HEK293 (cell line): ENCODE results near the gene BIN1.

Experiments used
- CTCF ChIA-PET: fragments of 350-600 bp; formaldehyde crosslinking; extraction: SDS; loops from one replicate; lab custom pipeline; 2021; ENCODE audit warnings: antibody characterized with exemption; lab: Yijun Ruan, JAX
- POLR2A ChIA-PET: fragments of 300-600 bp; formaldehyde crosslinking; extraction: SDS; loops from one replicate; lab custom pipeline; 2020; ENCODE audit warnings: antibody characterized with exemption, inconsistent platforms; lab: Yijun Ruan, JAX
- H3K27ac ChIP-seq: fragments of 200-500 bp; sonication (Bioruptor generic); 2 replicates; pipeline ENCODE4 v1.5.1; 2014; ENCODE audit warnings: low read depth, low read length, control low read depth, inconsistent platforms; ENCODE audit errors: extremely low read depth
- H3K36me3 ChIP-seq, 2 experiments: fragments of 200-500 bp in 1 of 2; sonication (Bioruptor generic) in 1 of 2; 1 replicate in 1 of 2; 2 replicates in 1 of 2; pipeline ENCODE4 v1.5.1; 2014 to 2017; ENCODE audit warnings: inconsistent platforms in 2 of 2, low read length in 2 of 2; ENCODE audit not compliant: control insufficient read depth in 2 of 2, insufficient read depth in 1 of 2
- H3K4me1 ChIP-seq: fragments of 200-500 bp; sonication (Bioruptor generic); 2 replicates; pipeline ENCODE4 v1.5.1; 2014; ENCODE audit warnings: mild to moderate bottlenecking, low read length, inconsistent platforms; ENCODE audit not compliant: control insufficient read depth, insufficient read depth
- H3K4me3 ChIP-seq: 2 replicates; pipeline ENCODE4 v1.5.1; 2011; ENCODE audit warnings: low read depth, mild to moderate bottlenecking, control low read depth, low read length, moderate library complexity
- H3K9me3 ChIP-seq: fragments of 200-500 bp; sonication (Bioruptor generic); 2 replicates; pipeline ENCODE4 v1.5.1; 2014; ENCODE audit warnings: low read depth, low read length, inconsistent platforms; ENCODE audit not compliant: control insufficient read depth, insufficient read depth
- AEBP2 ChIP-seq: fragments of 450-650 bp; formaldehyde crosslinking; IDR thresholded peaks from 2 replicates; pipeline ENCODE4 v1.5.1; 2016; ENCODE audit warnings: missing biosample characterization, missing genetic modification characterization, borderline replicate concordance
- FEZF1 ChIP-seq: fragments of 450-650 bp; formaldehyde crosslinking; IDR thresholded peaks from 2 replicates; pipeline ENCODE4 v1.5.1; 2016; ENCODE audit warnings: missing biosample characterization, missing genetic modification characterization
- GLI4 ChIP-seq: fragments of 450-650 bp; formaldehyde crosslinking; IDR thresholded peaks from 2 replicates; pipeline ENCODE4 v1.5.1; 2016; ENCODE audit warnings: missing biosample characterization, missing genetic modification characterization
- PRDM1 ChIP-seq: fragments of 450-650 bp; formaldehyde crosslinking; IDR thresholded peaks from 2 replicates; pipeline ENCODE4; 2016; ENCODE audit warnings: missing biosample characterization, missing genetic modification characterization
- REST ChIP-seq: fragments of 450-650 bp; formaldehyde crosslinking; IDR thresholded peaks from 2 replicates; pipeline ENCODE4 v1.5.1; 2016; ENCODE audit warnings: missing biosample characterization, missing genetic modification characterization
- TRIM28 ChIP-seq: IDR thresholded peaks from 2 replicates; pipeline ENCODE4 v1.6.1; 2011; ENCODE audit warnings: low read length, control low read depth, borderline replicate concordance
- ZFP69B ChIP-seq: fragments of 450-650 bp; formaldehyde crosslinking; IDR thresholded peaks from 2 replicates; pipeline ENCODE4 v1.5.1; 2016; ENCODE audit warnings: missing biosample characterization, missing genetic modification characterization
- ZNF132 ChIP-seq: fragments of 450-650 bp; formaldehyde crosslinking; IDR thresholded peaks from 2 replicates; pipeline ENCODE4 v1.5.1; 2017; ENCODE audit warnings: missing biosample characterization, missing genetic modification characterization, borderline replicate concordance
- ZNF140 ChIP-seq: fragments of 450-650 bp; formaldehyde crosslinking; IDR thresholded peaks from 2 replicates; pipeline ENCODE4 v1.5.1; 2016; ENCODE audit warnings: missing biosample characterization, missing genetic modification characterization
- ZNF23 ChIP-seq: fragments of 450-650 bp; formaldehyde crosslinking; IDR thresholded peaks from 2 replicates; pipeline ENCODE4 v1.5.1; 2016; ENCODE audit warnings: missing biosample characterization, missing genetic modification characterization, borderline replicate concordance
- ZNF280D ChIP-seq: fragments of 450-650 bp; formaldehyde crosslinking; IDR thresholded peaks from 2 replicates; pipeline ENCODE4 v1.5.1; 2016; ENCODE audit warnings: missing biosample characterization, missing genetic modification characterization
- ZNF354C ChIP-seq: fragments of 450-650 bp; formaldehyde crosslinking; IDR thresholded peaks from 2 replicates; pipeline ENCODE4 v1.5.1; 2016; ENCODE audit warnings: missing biosample characterization, missing genetic modification characterization, low read depth, borderline replicate concordance
- ZNF530 ChIP-seq: fragments of 450-650 bp; formaldehyde crosslinking; IDR thresholded peaks from 2 replicates; pipeline ENCODE4 v1.5.1; 2016; ENCODE audit warnings: low read depth, missing biosample characterization, missing genetic modification characterization
- ZNF558 ChIP-seq: fragments of 450-650 bp; formaldehyde crosslinking; IDR thresholded peaks from 2 replicates; pipeline ENCODE4 v1.5.1; 2016; ENCODE audit warnings: missing biosample characterization, missing genetic modification characterization
- ZNF654 ChIP-seq: fragments of 450-650 bp; formaldehyde crosslinking; IDR thresholded peaks from 2 replicates; pipeline ENCODE4 v1.5.1; 2016; ENCODE audit warnings: low read depth, missing biosample characterization, missing genetic modification characterization
- ZNF707 ChIP-seq: fragments of 450-650 bp; formaldehyde crosslinking; IDR thresholded peaks from 2 replicates; pipeline ENCODE4 v1.5.1; 2016; ENCODE audit warnings: missing biosample characterization, missing genetic modification characterization
- ZNF776 ChIP-seq: fragments of 450-650 bp; formaldehyde crosslinking; IDR thresholded peaks from 2 replicates; pipeline ENCODE4 v1.5.0; 2017; ENCODE audit warnings: missing biosample characterization, missing genetic modification characterization, borderline replicate concordance
- ZNF791 ChIP-seq: fragments of 450-650 bp; formaldehyde crosslinking; IDR thresholded peaks from 2 replicates; pipeline ENCODE4 v1.5.1; 2016; ENCODE audit warnings: missing biosample characterization, missing genetic modification characterization
- ZSCAN30 ChIP-seq: fragments of 450-650 bp; IDR thresholded peaks from 2 replicates; pipeline ENCODE4 v1.5.1; 2018; ENCODE audit warnings: missing biosample characterization, mild to moderate bottlenecking, missing genetic modification characterization, moderate library complexity

Gene BIN1

GRCh38 chr2:127084611-127085316 lies 22.2 kb downstream of the BIN1 start:
- TF ChIP-seq ZNF23 (tag by site-specific recombination) (no peak), GLI4 (tag by site-specific recombination) (no peak), ZNF140 (no peak), ZFP69B (tag by site-specific recombination) (no peak), ZNF530 (tag by site-specific recombination) (no peak), AEBP2 (no peak), TRIM28 (no peak), ZSCAN30 (tag by site-specific recombination) (no peak), ZNF132 (tag by site-specific recombination) (no peak), ZNF707 (tag by site-specific recombination) (no peak), ZNF354C (no peak), ZNF280D (no peak), ZNF558 (no peak), ZNF791 (tag by site-specific recombination) (no peak), ZNF776 (tag by site-specific recombination) (no peak), ZNF654 (tag by site-specific recombination) (no peak), FEZF1 (tag by site-specific recombination) (no peak), PRDM1 (tag by site-specific recombination) (no peak), REST (tag by site-specific recombination) (no peak)
- Histone ChIP-seq H3K9me3 (no peaks in the 10 kb centered on the region), H3K4me3 (no peak overlapping the region), H3K4me1 (no peaks in the 10 kb centered on the region), H3K27ac (no peak overlapping the region), H3K36me3 (no peaks in the 10 kb centered on the region)
- ChIA-PET POLR2A (no interaction called here), CTCF (no interaction called here)
